ENCODE results near the gene FBXO33.

DNA sequence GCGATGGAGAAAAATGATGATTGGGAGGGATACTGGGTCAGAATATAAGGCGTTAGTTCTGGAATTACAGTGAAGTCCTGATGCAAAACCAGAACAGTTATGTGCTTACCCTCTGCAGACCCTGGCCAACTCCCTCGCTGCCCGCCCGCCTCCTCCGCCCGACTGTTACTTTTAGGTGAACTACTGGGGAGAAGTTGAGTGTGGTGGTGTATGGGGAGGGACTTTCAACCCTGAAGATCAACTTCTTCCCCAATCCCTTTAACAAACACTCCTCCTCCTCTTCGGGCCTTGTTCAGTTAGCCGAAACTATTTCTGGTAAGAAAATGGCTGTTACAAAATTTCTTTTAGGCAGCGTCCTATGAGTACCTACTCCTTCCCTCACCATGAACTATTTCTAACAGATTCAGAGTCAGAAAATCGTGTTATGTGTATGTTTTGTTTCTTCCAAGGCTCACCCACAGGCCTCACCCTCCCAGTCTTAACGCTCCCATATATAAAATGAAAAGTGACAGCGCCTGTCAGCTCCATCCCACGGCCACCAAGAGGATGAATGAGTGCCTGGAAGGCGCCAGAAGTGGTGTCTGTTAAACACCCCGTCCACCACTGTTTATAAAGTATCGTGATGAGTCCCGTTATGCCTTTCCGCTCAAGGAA is 1.3 kb downstream of the FBXO33 start:
- TF ChIP-seq, protein P1, sequence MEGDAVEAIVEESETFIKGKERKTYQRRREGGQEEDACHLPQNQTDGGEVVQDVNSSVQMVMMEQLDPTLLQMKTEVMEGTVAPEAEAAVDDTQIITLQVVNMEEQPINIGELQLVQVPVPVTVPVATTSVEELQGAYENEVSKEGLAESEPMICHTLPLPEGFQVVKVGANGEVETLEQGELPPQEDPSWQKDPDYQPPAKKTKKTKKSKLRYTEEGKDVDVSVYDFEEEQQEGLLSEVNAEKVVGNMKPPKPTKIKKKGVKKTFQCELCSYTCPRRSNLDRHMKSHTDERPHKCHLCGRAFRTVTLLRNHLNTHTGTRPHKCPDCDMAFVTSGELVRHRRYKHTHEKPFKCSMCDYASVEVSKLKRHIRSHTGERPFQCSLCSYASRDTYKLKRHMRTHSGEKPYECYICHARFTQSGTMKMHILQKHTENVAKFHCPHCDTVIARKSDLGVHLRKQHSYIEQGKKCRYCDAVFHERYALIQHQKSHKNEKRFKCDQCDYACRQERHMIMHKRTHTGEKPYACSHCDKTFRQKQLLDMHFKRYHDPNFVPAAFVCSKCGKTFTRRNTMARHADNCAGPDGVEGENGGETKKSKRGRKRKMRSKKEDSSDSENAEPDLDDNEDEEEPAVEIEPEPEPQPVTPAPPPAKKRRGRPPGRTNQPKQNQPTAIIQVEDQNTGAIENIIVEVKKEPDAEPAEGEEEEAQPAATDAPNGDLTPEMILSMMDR (IDR thresholded peaks at IDR 0.05; ENCODE audit: poor library complexity, severe bottlenecking): no peak
- TF ChIP-seq, protein P2, sequence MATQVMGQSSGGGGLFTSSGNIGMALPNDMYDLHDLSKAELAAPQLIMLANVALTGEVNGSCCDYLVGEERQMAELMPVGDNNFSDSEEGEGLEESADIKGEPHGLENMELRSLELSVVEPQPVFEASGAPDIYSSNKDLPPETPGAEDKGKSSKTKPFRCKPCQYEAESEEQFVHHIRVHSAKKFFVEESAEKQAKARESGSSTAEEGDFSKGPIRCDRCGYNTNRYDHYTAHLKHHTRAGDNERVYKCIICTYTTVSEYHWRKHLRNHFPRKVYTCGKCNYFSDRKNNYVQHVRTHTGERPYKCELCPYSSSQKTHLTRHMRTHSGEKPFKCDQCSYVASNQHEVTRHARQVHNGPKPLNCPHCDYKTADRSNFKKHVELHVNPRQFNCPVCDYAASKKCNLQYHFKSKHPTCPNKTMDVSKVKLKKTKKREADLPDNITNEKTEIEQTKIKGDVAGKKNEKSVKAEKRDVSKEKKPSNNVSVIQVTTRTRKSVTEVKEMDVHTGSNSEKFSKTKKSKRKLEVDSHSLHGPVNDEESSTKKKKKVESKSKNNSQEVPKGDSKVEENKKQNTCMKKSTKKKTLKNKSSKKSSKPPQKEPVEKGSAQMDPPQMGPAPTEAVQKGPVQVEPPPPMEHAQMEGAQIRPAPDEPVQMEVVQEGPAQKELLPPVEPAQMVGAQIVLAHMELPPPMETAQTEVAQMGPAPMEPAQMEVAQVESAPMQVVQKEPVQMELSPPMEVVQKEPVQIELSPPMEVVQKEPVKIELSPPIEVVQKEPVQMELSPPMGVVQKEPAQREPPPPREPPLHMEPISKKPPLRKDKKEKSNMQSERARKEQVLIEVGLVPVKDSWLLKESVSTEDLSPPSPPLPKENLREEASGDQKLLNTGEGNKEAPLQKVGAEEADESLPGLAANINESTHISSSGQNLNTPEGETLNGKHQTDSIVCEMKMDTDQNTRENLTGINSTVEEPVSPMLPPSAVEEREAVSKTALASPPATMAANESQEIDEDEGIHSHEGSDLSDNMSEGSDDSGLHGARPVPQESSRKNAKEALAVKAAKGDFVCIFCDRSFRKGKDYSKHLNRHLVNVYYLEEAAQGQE (IDR thresholded peaks at IDR 0.05; ENCODE audit: borderline replicate concordance): no peak
- TF ChIP-seq EZH2 (IDR thresholded peaks at IDR 0.05; ENCODE audit: borderline replicate concordance, insufficient read depth, low read length, poor library complexity, severe bottlenecking) (no peak), EP300 (conservative IDR thresholded peaks at IDR 0.05; ENCODE audit: poor library complexity, severe bottlenecking) (no peak), RAD21 (conservative IDR thresholded peaks at IDR 0.05) (no peak), TAF1 (IDR thresholded peaks at IDR 0.05; ENCODE audit: low read depth) (no peak), POLR2AphosphoS5 (IDR thresholded peaks at IDR 0.05) (no peak), MXI1 (conservative IDR thresholded peaks at IDR 0.05; ENCODE audit: poor library complexity, severe bottlenecking) (no peak), SMC3 (conservative IDR thresholded peaks at IDR 0.05; ENCODE audit: poor library complexity) (no peak)
